ENCODE results near the gene SLC6A20. TPM values are rescaled to one million over a fixed set of nuclear protein-coding genes. Genes with fewer than 3 reads are reported as not detected.

Gene SLC6A20
- total and polyA plus RNA-seq, 2 of the 13 experiments (the other 11 are each of a cell fraction or from before 2014, with no cell fraction given): not detected

DNA sequence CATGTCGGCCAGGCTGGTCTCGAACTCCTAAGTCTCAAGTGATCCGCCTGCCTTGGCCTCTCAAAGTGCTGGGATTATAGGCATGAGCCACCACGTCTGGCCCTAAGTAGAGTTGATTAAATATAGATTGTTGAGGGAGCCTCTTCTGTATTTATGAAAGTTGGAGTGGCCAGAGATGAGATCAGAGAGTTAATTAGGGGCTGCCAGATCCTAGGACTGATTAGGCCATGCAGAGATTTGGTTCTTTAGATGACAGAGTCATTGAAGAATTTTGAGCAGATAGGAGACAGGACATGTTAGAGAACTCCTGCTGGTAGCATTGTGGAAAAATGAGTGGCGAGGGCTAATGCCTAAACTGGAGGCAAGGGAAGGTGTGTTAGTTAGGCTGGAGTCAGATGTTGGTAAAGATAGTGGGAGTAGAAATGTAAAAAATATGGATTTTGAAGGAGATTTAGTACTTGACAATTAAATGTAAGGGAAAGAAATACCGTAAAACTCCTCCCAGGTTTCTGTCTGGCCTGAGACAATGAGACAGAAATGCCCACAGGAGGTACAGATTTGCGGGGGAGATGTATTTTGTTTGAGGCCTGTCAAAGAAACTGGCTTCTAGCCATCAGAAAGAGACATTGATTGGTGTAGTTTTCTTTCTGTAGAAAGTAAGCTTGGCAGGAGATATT, 83.8 kb downstream of the SLC6A20 start:
- Histone ChIP-seq H3K27me3 (ENCODE audit: control insufficient read depth in 1 of 2, insufficient read depth in 2 of 2, low read length in 2 of 2) (no peaks in the 10 kb centered on the region; a peak in 1 of 5 replicates), H3K4me2 (ENCODE audit: low read depth, low read length) (no peak overlapping the region), H3K4me3 (replicated peaks in 1 of 3; ENCODE audit: insufficient read depth in 1 of 3, low read depth in 2 of 3, low read length in 3 of 3) (no peak overlapping the region), H3K9ac (ENCODE audit: insufficient read depth, low read depth, low read length) (no peak overlapping the region), H3K9me3 (ENCODE audit: low read length) (no peaks in the 10 kb centered on the region), H3K27ac (ENCODE audit: extremely low read length, insufficient read depth, low read length) (no peak overlapping the region), H3K36me3 (replicated peaks in 1 of 2; ENCODE audit: control insufficient read depth in 1 of 2, insufficient read depth in 2 of 2, low read length in 2 of 2) (peaks cover 9 to 44% of the 10 kb centered on the region in 2 experiments), H2AFZ (ENCODE audit: low read length) (no peak overlapping the region), H3K79me2 (ENCODE audit: insufficient read depth, low read length) (no peaks in the 10 kb centered on the region), H3K4me1 (ENCODE audit: insufficient read depth, low read length) (no peaks in the 10 kb centered on the region), H4K20me1 (ENCODE audit: insufficient read depth, low read length) (no peaks in the 10 kb centered on the region)
- no peak for TF ChIP-seq ISX (CRISPR knock-in tag; conservative IDR thresholded peaks at IDR 0.05)
- no peak for TF ChIP-seq FLYWCH1 (CRISPR knock-in tag; IDR thresholded peaks at IDR 0.05)
- no peak for TF ChIP-seq REL (CRISPR knock-in tag; conservative IDR thresholded peaks at IDR 0.05)
- TF ChIP-seq RELA (CRISPR knock-in tag; IDR thresholded peaks at IDR 0.05): no peak
- no peak for TF ChIP-seq NFKBIZ (CRISPR knock-in tag; IDR thresholded peaks at IDR 0.05)
- no peak for TF ChIP-seq EHMT2 (IDR thresholded peaks at IDR 0.05; ENCODE audit: borderline replicate concordance, low read depth, low read length)
- TF ChIP-seq, protein P1, sequence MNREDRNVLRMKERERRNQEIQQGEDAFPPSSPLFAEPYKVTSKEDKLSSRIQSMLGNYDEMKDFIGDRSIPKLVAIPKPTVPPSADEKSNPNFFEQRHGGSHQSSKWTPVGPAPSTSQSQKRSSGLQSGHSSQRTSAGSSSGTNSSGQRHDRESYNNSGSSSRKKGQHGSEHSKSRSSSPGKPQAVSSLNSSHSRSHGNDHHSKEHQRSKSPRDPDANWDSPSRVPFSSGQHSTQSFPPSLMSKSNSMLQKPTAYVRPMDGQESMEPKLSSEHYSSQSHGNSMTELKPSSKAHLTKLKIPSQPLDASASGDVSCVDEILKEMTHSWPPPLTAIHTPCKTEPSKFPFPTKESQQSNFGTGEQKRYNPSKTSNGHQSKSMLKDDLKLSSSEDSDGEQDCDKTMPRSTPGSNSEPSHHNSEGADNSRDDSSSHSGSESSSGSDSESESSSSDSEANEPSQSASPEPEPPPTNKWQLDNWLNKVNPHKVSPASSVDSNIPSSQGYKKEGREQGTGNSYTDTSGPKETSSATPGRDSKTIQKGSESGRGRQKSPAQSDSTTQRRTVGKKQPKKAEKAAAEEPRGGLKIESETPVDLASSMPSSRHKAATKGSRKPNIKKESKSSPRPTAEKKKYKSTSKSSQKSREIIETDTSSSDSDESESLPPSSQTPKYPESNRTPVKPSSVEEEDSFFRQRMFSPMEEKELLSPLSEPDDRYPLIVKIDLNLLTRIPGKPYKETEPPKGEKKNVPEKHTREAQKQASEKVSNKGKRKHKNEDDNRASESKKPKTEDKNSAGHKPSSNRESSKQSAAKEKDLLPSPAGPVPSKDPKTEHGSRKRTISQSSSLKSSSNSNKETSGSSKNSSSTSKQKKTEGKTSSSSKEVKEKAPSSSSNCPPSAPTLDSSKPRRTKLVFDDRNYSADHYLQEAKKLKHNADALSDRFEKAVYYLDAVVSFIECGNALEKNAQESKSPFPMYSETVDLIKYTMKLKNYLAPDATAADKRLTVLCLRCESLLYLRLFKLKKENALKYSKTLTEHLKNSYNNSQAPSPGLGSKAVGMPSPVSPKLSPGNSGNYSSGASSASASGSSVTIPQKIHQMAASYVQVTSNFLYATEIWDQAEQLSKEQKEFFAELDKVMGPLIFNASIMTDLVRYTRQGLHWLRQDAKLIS (CRISPR knock-in tag; IDR thresholded peaks at IDR 0.05): no peak
- no peak for TF ChIP-seq EEA1 (CRISPR knock-in tag; IDR thresholded peaks at IDR 0.05; ENCODE audit: borderline replicate concordance)
- TF ChIP-seq ZNF274 (CRISPR knock-in tag; IDR thresholded peaks at IDR 0.05): no peak
- TF ChIP-seq, protein P2, sequence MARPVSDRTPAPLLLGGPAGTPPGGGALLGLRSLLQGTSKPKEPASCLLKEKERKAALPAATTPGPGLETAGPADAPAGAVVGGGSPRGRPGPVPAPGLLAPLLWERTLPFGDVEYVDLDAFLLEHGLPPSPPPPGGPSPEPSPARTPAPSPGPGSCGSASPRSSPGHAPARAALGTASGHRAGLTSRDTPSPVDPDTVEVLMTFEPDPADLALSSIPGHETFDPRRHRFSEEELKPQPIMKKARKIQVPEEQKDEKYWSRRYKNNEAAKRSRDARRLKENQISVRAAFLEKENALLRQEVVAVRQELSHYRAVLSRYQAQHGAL (CRISPR knock-in tag; IDR thresholded peaks at IDR 0.05; ENCODE audit: not compliant biosample characterization): no peak
- no peak for TF ChIP-seq TCF7L2 (IDR thresholded peaks at IDR 0.05; ENCODE audit: low read depth, low read length)
- no peak for TF ChIP-seq ATF1 (CRISPR knock-in tag; IDR thresholded peaks at IDR 0.05)
- TF ChIP-seq HOXA7 (CRISPR knock-in tag; IDR thresholded peaks at IDR 0.05): no peak
- TF ChIP-seq ZNF441 (CRISPR knock-in tag; IDR thresholded peaks at IDR 0.05; ENCODE audit: borderline replicate concordance): no peak
- no peak for TF ChIP-seq EP300 (IDR thresholded peaks at IDR 0.05; ENCODE audit: low read depth in 2 of 2, low read length in 2 of 2)
- TF ChIP-seq EP300 (CRISPR knock-in tag; IDR thresholded peaks at IDR 0.05; ENCODE audit: borderline replicate concordance): no peak
- no peak for TF ChIP-seq GFI1 (CRISPR knock-in tag; IDR thresholded peaks at IDR 0.05; ENCODE audit: borderline replicate concordance)
- TF ChIP-seq KLF12 (CRISPR knock-in tag; IDR thresholded peaks at IDR 0.05; ENCODE audit: borderline replicate concordance): no peak
- no peak for TF ChIP-seq ZNF850 (CRISPR knock-in tag; conservative IDR thresholded peaks at IDR 0.05)
- no peak for TF ChIP-seq GABPA (IDR thresholded peaks at IDR 0.05; ENCODE audit: low read depth, low read length)
- TF ChIP-seq GABPA (CRISPR knock-in tag; IDR thresholded peaks at IDR 0.05; ENCODE audit: low read depth): no peak
- TF ChIP-seq ZSCAN21 (CRISPR knock-in tag; IDR thresholded peaks at IDR 0.05; ENCODE audit: borderline replicate concordance): no peak
- DNase-seq (ENCODE audit: low spot score) (no peak), FAIRE-seq (no peak), ATAC-seq (no peak)
- CTCF ChIA-PET (ENCODE audit: low intra/inter-chr PET ratio, low total read pairs): no interaction called here
- POLR2A ChIA-PET: no interaction called here
- in situ Hi-C loops (cut with HindIII; ENCODE audit: extremely low pct_ligation_motif_present, low pct_unique_long_range_greater_than_20kb): no loop called here
- 99% methylated on average over 7 of the region's 7 CpGs for WGBS (ENCODE audit: low lambda C conversion rate)
- no TSS peak for BruUV-seq (replicated peaks)
- intact Hi-C loops (cut with micrococcal nuclease; ENCODE audit: unreplicated experiment): no loop called here
